Measurements from ENCODE around the gene FOXP1.
"Not testable (repeated sequence)": the region's sequence is repeated elsewhere in the genome, so short reads cannot be mapped to it uniquely, and the experiment has no call there.

Gene FOXP1

DNA sequence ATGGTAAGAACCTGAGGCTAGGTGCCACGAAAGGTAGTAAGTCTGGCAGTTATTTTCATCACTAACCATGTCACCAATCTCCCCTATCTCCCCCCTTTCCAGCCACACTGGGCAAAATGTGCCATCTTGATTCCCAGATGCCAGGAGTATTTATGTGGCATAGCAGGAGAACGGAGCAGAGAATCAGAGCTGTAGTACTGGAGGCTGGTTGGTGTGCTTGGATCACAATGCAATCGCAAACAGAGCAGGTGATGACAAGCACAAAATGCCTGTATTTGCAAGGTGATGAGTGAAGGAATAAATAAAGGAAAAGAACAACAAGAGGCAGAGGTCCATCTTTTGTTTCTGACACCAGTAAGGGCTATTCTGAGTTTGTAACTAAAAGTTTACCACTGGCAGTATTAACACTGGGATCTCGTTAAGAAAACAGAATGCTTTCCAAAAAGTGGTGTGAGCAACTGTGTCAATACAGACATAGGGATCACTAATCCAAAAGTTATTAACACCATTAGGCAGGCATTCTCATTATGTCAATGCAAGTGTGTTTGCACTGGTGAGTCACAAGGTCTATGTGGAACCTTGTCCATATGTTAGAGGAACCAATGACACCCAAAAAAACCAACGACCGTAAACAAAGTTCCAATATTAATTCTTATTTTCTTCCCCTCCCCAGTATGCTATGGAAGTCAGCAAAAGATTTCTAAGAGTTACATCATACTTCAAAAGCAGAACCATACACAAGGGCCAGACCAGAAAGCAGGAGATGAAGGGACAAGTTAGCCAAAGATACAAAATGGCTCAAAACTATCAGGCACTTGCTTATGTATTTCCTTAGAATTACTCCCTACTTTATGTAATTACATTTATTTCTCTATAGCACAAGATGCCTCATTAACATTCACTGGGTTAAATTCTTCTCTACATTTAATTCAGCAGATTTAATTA lies 556.6 kb downstream of the FOXP1 start:
- H3K36me3 ChIP-seq (ENCODE audit: insufficient read depth, low read length) = no peaks in the 10 kb centered on the region

DNA sequence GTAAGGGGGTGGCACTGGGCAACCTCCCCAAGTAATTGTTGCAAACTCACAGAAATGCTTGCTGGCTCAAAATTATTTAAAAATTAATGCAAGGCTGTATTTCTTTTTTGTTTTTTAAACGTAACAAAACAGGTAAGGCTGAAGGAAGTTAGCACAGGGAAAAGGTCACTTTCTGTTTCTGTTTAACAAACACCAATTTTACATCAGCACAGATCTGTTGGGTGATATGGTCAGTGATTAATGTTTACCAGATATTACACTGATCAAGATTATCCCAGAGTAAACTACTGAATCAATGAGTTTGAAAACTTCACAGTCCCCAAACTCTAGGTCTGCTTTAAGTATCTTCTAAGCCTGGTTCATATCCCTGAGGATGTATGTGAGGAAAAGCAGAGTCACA lies 558.0 kb downstream of the FOXP1 start:
- Histone ChIP-seq H3K36me3 (ENCODE audit: insufficient read depth, low read length) (no peaks in the 10 kb centered on the region), H3K4me1 (ENCODE audit: insufficient read depth, low read length) (peaks cover 19% of the 10 kb centered on the region; the same call in 1 of the 2 replicates), H3K9me3 (ENCODE audit: control insufficient read depth, insufficient read depth, low read length) (no peaks in the 10 kb centered on the region), H3K9ac (ENCODE audit: low read depth, low read length) (no peak overlapping the region)

More for the DNA sequence above, 556.6 kb downstream of the FOXP1 start:
- Histone ChIP-seq H3K9me3 (ENCODE audit: control insufficient read depth, insufficient read depth, low read length) (no peaks in the 10 kb centered on the region), H3K9ac (ENCODE audit: low read depth, low read length) (no peak overlapping the region), H3K4me1 (ENCODE audit: insufficient read depth, low read length) (peaks cover 19% of the 10 kb centered on the region; the same call in 1 of the 2 replicates)

DNA sequence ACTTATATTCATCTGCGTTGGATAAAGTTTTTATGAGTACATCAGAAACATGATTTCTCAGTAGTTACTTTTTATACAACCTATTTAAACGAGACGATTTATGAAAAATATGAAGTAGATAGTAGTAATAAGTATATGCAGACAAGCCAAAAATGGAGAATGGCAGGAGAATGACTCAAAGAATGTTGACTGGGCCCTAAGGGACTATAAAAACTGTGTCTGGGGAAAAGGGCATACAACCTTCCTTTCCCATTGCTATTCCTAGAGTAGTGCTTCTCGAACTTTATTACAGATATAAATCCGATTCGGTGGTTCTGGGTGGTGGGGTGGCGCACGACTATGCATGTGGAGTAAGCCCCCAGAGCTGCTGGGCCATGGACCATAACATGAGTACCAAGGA lies 558.5 kb downstream of the FOXP1 start:
- no peaks in the 10 kb centered on the region for H3K36me3 ChIP-seq (ENCODE audit: insufficient read depth, low read length)
- H3K9me3 ChIP-seq (ENCODE audit: control insufficient read depth, insufficient read depth, low read length) = no peaks in the 10 kb centered on the region
- H3K9ac ChIP-seq (ENCODE audit: low read depth, low read length) = no peak overlapping the region
- H3K4me1 ChIP-seq (ENCODE audit: insufficient read depth, low read length) = peaks cover 19% of the 10 kb centered on the region; the same call in 1 of the 2 replicates

DNA sequence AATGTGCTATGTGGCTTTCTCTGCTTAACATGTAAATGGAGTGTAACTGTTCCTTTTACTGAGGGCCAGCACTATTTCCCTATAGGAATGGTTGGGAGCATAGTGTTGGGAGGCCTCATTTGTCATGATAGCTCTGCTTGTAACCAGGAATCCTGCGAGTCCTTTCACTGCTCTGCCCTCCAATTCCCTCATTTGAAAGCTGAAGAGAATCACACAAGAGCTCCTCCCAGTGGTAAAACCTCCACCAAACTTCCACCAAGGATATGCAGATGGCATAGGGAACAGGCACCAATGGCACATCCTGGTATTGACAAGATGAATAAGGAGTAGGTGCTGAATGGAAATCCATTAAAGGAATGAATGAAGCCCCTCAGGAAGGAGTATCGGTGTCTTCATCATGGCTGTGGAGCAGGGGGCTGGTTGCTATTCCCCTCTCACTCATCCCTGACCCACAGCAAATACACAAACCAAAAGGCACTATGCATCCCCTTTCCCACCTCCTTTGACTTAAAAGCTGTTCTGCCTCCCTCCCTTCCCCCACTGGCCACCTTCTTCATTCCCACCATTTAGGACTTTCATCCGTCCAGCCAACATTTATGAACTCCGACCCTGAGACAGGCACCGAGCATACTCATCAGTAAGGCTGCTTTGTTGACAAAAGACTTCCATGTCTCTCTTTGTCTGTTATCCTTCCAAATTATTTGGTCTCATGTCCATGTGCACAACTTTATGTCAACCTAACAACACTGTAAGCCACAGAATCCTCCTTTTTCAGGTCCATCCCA lies 560.8 kb downstream of the FOXP1 start:
- Histone ChIP-seq H3K9me3 (ENCODE audit: control insufficient read depth, insufficient read depth, low read length) (no peaks in the 10 kb centered on the region), H3K9ac (ENCODE audit: low read depth, low read length) (no peak overlapping the region), H3K36me3 (ENCODE audit: insufficient read depth, low read length) (no peaks in the 10 kb centered on the region), H3K4me1 (ENCODE audit: insufficient read depth, low read length) (peaks cover 19% of the 10 kb centered on the region; the same call in 1 of the 2 replicates)

DNA sequence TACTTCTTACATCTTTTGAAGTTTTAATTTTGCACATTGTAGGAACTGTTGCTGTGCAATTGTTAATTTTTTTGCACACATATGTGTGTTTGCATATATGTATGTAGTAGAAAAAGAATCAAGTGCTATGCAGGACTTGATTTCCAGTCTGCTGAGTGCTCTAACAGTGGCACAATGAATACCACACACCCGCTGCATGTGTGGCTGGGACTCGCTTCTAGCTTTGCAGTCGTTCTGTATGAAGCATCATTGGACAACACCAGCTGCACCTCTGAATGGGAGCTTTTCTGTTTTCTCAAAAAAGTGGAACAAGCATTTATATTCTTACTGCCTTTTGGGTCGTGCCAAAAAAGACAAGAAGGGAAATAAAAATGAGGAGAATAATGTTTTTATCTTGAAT lies 564.7 kb downstream of the FOXP1 start:
- H3K36me3 ChIP-seq (ENCODE audit: insufficient read depth, low read length) = no peaks in the 10 kb centered on the region
- H3K9ac ChIP-seq (ENCODE audit: low read depth, low read length) = no peak overlapping the region
- no peaks in the 10 kb centered on the region for H3K9me3 ChIP-seq (ENCODE audit: control insufficient read depth, insufficient read depth, low read length)
- H3K4me1 ChIP-seq (ENCODE audit: insufficient read depth, low read length) = peaks cover 8% of the 10 kb centered on the region; the same call in 1 of the 2 replicates

DNA sequence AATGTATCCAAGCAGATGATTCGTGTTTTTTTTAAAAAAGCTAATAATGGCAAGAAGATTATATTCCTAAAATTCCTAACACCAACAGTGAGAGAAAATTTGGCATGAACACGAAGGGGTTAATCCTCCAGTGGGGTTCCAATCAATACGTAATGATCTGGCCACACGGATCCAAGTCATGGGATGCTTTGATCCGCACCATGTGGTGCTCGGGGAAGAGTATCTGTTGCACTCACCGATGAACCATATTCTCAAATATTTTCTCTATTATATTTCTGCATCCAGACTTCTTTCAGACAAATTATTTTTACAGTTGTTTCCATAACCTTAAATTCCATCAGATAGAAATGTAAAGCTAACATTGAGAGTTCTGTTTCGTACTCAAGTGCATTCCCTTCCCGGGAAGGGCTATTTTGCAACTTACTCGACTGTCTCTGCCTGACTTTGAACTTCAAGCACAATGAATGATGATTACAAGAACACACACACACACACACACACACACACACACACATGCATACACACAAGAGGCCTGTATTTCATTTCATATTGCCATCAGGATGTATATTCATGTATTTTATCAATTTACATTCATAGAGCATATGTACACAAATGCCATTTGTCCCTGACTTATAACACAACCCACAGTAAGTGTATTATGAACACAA lies 567.2 kb downstream of the FOXP1 start:
- Histone ChIP-seq H3K36me3 (ENCODE audit: insufficient read depth, low read length) (no peaks in the 10 kb centered on the region), H3K4me1 (ENCODE audit: insufficient read depth, low read length) (no peaks in the 10 kb centered on the region; the same call in 1 of the 2 replicates), H3K9me3 (ENCODE audit: control insufficient read depth, insufficient read depth, low read length) (no peaks in the 10 kb centered on the region), H3K9ac (ENCODE audit: low read depth, low read length) (no peak overlapping the region)

DNA sequence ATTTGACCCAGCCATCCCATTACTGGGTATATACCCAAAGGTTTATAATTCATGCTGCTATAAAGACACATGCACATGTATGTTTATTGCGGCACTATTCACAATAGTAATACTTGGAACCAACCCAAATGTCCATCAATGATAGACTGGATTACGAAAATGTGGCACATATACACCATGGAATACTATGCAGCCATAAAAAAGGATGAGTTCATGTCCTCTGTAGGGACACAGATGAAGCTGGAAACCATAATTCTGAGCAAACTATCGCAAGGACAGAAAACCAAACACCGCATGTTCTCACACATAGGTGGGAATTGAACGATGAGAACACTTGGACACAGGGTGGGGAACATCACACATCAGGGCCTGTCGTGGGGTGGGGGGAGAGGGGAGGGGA lies 568.9 kb downstream of the FOXP1 start:
- H3K4me1 ChIP-seq (ENCODE audit: insufficient read depth, low read length); H3K9ac ChIP-seq (ENCODE audit: low read depth, low read length); H3K36me3 ChIP-seq (ENCODE audit: insufficient read depth, low read length); H3K9me3 ChIP-seq (ENCODE audit: control insufficient read depth, insufficient read depth, low read length): not testable (repeated sequence)

DNA sequence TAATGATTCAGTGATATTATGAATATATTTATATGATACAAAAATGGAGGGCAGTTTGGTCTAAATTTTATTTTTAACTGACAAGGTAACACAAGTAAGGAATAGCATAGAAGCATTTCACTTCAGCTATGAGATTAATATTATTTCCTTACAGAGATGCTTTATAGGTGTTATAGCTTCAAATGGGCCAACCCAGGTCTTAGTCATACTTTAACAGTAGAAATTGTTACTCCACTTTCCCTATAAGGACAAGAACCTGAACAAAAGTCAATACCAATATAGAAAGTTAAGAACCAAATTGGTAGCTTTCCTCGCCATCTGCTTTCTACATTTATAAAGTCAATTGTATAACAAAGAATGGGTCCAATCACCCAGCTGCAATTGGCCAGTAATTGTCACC lies 570.6 kb downstream of the FOXP1 start:
- Histone ChIP-seq H3K9ac (ENCODE audit: low read depth, low read length) (no peak overlapping the region), H3K4me1 (ENCODE audit: insufficient read depth, low read length) (peaks cover 5% of the 10 kb centered on the region), H3K9me3 (ENCODE audit: control insufficient read depth, insufficient read depth, low read length) (no peaks in the 10 kb centered on the region), H3K36me3 (ENCODE audit: insufficient read depth, low read length) (no peaks in the 10 kb centered on the region; the same call in 1 of the 2 replicates)

DNA sequence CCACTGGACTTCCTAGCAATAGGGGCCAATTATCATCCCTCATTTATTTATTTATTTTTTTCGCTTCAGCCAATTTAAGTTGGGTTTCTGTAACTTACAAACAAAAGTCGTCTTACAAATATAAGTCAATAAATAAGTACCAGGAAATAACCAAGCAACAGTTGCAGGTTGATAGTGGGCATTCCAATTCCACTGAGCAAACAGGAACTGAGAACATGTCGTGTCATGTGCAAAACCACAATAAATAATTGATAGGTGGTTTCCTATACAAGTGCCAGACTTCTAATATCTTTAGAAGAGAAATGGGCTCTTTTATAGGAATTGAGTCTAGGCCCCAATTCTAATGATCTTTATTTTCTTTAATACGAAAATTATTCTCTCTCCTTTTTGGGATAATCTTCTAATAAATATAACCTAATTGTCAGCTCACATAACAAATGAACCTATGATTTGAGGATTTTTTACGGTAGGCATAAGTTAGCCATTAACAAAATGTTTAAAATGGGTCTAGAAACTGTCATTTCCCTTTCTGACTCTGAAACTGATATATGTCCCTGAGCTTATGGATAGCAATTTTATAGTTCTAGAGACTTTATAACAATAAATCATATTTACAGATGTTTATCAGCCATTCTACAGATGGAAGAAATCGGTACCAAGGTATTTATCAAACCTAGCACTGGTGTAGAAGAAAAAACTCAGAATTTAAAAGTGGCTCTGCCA lies 571.8 kb downstream of the FOXP1 start:
- no peak overlapping the region for H3K9ac ChIP-seq (ENCODE audit: low read depth, low read length)
- H3K9me3 ChIP-seq (ENCODE audit: control insufficient read depth, insufficient read depth, low read length) = no peaks in the 10 kb centered on the region
- H3K36me3 ChIP-seq (ENCODE audit: insufficient read depth, low read length) = no peaks in the 10 kb centered on the region; the same call in 1 of the 2 replicates
- H3K4me1 ChIP-seq (ENCODE audit: insufficient read depth, low read length) = peaks cover 7% of the 10 kb centered on the region

DNA sequence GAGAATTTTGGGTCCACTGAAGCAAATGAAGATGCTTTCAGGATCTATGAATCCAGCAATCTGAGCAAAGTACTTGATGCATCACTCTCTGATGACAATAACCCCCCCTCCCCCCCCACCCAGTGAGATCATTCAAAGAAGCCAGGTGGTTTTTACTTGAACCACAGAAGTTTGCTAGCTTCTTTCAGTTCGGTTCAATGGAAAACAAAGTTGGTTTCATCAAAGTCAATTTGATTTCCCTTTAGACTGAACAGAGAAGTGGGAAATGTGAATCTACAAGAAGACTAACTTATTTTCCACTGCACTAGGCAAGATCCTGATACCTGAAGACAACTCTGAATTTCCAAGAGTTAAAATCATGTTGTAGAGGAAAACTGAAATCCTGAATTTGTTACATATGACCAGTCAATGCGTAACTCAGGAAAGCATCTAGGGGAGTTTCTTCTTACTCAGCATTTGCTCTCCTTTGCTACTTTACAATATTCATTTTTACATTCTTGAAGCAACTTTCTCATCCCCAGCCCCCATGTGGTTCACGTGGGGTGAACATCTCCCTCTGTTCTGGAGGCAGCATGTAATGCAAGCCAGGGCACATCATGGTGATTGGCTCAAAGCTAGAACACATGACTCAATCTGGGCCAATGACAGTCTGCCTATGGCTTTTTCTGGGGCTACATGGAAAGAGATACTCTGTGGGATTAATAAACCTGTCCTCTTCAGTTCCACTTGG lies 572.6 kb downstream of the FOXP1 start:
- H3K9me3 ChIP-seq (ENCODE audit: control insufficient read depth, insufficient read depth, low read length) = no peaks in the 10 kb centered on the region
- no peak overlapping the region for H3K9ac ChIP-seq (ENCODE audit: low read depth, low read length)
- H3K36me3 ChIP-seq (ENCODE audit: insufficient read depth, low read length) = no peaks in the 10 kb centered on the region; the same call in 1 of the 2 replicates
- peaks cover 7% of the 10 kb centered on the region for H3K4me1 ChIP-seq (ENCODE audit: insufficient read depth, low read length)

DNA sequence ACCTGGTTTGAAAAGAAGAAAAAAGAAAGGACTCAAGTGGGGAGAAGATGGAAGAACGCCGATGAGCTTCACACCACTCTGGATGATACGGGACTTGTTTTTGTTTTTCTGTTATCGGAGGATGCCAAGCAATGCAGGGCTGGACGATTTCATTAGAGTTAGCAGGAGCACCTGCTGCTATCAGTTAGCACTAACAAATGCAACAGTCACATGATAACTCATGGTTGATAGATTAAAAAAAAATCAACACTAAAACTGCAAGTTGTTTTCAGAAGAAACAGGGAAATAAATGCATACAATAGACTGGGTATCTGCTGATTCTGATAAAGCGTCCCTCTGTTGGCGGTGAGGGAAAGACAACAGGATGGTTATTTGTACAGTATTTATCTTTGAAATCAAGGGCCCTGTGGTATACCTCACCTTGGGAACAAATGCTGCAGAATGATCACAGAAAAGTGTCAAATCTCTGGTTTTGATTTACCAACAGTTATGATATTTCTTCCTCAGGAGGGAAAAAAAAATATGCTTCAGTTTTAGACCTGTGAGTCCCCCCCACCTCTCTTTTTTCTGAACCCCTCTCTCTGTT lies 575.1 kb downstream of the FOXP1 start:
- no peak overlapping the region for H3K9ac ChIP-seq (ENCODE audit: low read depth, low read length)
- H3K4me1 ChIP-seq (ENCODE audit: insufficient read depth, low read length) = peaks cover 7% of the 10 kb centered on the region
- no peaks in the 10 kb centered on the region; the same call in 1 of the 2 replicates for H3K36me3 ChIP-seq (ENCODE audit: insufficient read depth, low read length)
- no peaks in the 10 kb centered on the region for H3K9me3 ChIP-seq (ENCODE audit: control insufficient read depth, insufficient read depth, low read length)

DNA sequence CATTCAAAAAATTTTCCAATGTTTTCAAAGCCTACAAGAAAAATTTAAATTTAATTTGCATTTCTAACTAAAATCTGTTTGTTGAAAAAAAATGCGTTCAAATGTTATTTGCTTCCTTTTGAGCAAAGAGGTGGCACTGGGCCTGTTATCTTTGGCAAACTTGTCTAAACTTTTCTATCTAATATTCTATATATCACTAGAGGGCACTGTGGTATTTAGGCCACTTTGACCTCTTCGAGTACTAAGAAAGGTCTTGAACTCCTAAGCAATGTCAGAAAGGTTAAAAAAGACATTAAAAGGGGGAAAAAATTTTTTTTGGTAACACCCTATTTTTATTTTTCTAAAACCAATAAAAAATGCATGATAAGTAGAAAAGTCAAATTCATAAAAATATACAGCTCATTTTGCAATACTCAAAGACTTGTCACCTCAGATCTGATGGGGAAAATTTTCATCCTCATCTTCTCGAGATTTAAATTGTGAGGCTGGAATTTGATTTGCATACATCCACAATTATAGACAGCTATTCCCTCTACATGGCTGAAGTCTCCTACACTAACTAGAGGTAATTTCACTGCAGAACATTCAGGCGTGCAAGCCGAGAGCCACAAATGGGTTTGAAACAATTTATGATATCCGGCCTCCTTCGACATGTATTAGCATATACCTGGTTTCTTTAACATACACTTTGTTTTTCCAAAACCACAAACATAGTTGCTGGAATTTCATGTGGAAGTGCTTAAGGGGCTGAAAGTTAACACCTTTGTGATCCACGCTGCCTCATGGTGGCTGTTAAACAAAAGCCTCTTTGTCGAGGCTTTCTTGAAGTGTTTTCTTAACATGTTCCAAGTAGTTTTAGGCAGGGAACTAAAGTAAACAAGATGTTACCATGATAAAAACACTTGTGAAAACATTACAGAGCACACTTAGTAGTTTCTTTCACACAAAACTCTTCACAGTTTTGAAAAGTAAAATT lies 576.4 kb downstream of the FOXP1 start:
- H3K4me1 ChIP-seq (ENCODE audit: insufficient read depth, low read length) = peaks cover 7% of the 10 kb centered on the region
- no peak overlapping the region for H3K9ac ChIP-seq (ENCODE audit: low read depth, low read length)
- H3K36me3 ChIP-seq (ENCODE audit: insufficient read depth, low read length) = no peaks in the 10 kb centered on the region; the same call in 1 of the 2 replicates

More for the DNA sequence above, 576.4 kb downstream of the FOXP1 start:
- no peaks in the 10 kb centered on the region for H3K9me3 ChIP-seq (ENCODE audit: control insufficient read depth, insufficient read depth, low read length)
